Activated CD4-positive, alpha-beta T cell treated with anti-CD3 and anti-CD28 coated beads for 4 hours (primary cell): ENCODE results near the gene IZUMO1.
"Not testable (repeated sequence)": the region's sequence is repeated elsewhere in the genome, so short reads cannot be mapped to it uniquely, and the experiment has no call there.

Source experiments
- DNase-seq, 2 donors: peaks; one replicate each; pipeline ENCODE4 v3.0.0-alpha.2; 2020

Gene IZUMO1

GRCh38 chr19:48746738-48747575, at the start of gene IZUMO1:
TSS of gene IZUMO1 (minus strand) at chr19:48746909. CDS start at chr19:48745859, 1,050 bp downstream.
- DNase-seq: peak; percentile 38 to 42

- DNase-seq: no peak
These were observed 49.0 kb upstream of the IZUMO1 start for GRCh38 chr19:48795685-48796070.

DNA sequence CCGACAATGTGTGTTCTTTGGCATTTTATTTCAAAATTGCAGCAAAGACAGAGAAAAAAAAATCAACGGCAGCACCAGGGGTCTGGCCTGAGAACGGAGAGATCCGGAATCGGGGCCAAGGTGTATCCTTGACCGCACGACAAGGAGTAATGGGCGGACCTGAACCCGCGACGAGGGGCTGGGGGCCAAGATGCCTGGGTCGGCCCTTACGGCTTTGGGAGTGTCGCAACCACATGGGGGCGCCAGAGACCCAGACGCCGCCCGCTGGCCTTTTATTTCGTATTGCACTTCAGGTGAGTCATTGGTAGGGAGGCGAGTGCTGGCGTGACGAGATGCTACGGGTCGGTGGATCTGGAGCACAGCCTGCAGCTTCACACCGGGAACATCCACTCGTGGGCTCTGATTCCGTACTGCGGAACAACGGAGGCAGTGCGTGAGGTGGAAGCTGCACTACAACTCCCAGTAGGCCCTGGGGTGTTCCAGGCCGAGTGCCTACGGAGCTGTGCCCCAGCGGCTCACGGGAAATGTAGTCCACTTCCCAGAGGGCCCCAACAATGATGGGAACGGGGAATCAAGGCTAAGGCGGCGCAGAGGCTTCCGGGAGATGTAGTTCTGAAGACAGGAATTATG, 48.5 kb upstream of the IZUMO1 start:
- DNase-seq: peak; percentile 80 to 81

GRCh38 chr19:48794291-48794690, 47.6 kb upstream of the IZUMO1 start:
- DNase-seq: no peak

- DNase-seq: no peak
These were observed 46.6 kb upstream of the IZUMO1 start for GRCh38 chr19:48793271-48793670.

DNA sequence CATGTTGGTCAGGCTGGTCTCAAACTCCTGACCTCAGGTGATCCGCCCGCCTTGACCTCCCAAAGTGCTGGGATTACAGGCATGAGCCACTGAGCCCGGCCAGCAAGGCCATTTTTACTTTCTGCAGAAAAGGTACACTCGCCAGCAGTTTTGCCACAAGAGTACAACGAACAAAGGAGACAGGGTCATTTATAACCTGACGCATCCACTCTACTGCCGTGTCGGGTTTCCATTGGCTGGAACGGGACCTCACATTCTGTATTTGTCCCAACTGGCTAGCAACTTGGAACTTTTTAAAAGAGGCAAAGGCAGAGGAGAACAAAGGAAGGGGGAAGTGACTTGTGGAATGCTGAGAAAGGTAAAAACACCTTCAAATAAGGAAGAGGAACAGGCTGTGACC, 40.6 kb upstream of the IZUMO1 start:
- DNase-seq: not testable (repeated sequence)

DNA sequence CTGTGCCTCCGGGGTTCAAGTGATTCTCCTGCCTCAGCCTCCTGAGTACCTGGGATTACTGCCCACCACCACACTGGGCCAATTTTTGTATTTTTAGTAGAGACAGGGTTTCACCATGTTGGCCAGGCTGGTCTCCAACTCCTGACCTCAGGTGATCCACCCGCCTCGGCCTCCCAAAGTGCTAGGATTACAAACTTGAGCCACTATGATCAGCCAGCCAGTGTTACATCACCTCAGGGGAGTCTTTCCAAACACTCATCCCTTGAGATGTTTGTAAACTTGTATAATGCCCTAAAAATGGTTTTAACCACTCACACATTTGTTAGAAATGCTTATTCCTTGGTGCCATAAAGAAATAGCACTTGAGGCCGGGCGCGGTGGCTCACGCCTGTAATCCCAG, 39.7 kb upstream of the IZUMO1 start:
- DNase-seq: not testable (repeated sequence)

- no peak for DNase-seq
These were observed 37.8 kb upstream of the IZUMO1 start for GRCh38 chr19:48784527-48784926.

GRCh38 chr19:48780631-48781391, 34.1 kb upstream of the IZUMO1 start:
- no peak for DNase-seq

- DNase-seq: no peak
These were observed 32.9 kb upstream of the IZUMO1 start for GRCh38 chr19:48779636-48780035.

GRCh38 chr19:48777720-48778119, 31.0 kb upstream of the IZUMO1 start:
- DNase-seq: no peak

GRCh38 chr19:48777139-48777538, 30.4 kb upstream of the IZUMO1 start:
- DNase-seq: no peak

DNA sequence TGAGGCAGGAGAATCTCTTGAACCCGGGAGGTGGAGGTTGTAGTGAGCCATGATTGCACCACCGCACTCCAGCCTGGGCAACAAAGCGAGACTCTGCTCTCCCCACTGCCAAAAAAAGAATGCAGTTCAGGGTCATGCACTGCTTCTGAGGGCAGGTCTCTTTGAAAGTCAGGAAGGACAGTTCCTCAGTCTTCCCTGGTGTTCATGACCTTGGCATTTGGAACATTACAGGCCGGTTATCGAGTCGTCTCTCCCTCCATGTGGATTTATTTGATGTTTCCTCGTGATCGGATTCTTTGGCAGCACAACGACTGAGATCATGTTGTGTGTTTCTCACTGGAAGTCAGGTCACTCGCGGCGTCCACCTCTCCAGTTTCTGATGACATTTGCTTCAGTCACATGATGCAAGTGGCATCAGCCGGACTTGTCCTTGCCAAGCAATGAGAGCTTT, 25.8 kb upstream of the IZUMO1 start:
- DNase-seq: no peak

- no peak for DNase-seq
These were observed 24.2 kb upstream of the IZUMO1 start for GRCh38 chr19:48770734-48771472.

GRCh38 chr19:48770266-48770665, 23.6 kb upstream of the IZUMO1 start:
- no peak for DNase-seq

DNA sequence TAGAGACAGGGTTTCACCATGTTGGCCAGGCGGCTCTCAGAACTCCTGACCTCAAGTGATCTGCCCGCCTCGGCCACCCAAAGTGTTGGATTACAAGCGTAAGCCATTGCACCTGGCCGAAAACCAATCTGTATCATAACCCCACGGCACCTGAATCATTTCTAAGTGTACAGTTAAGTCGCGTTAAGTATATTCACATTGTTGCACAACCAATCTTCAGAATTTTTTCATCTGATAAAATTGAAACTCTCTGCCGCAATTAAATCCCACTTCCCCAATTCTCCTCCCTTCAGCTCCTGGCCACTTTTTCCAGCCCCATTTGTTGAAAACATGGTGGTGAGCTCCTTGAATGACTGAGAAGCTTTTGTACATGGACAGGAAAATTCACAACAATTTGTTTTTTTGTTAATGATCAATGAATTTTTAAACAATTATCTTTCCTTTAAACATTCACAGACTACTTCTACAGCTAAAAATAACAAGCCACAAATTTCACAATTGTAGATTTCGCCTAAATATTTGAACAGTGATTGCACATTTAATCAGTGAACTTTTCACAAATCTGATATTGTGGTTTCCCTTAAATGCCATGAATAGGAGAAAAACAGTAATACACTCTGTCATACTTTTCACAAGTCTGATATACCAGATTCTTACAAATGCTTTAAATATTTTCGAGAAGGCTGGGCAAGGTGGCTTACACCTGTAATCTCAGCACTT, 22.4 kb upstream of the IZUMO1 start:
- DNase-seq: no peak

DNA sequence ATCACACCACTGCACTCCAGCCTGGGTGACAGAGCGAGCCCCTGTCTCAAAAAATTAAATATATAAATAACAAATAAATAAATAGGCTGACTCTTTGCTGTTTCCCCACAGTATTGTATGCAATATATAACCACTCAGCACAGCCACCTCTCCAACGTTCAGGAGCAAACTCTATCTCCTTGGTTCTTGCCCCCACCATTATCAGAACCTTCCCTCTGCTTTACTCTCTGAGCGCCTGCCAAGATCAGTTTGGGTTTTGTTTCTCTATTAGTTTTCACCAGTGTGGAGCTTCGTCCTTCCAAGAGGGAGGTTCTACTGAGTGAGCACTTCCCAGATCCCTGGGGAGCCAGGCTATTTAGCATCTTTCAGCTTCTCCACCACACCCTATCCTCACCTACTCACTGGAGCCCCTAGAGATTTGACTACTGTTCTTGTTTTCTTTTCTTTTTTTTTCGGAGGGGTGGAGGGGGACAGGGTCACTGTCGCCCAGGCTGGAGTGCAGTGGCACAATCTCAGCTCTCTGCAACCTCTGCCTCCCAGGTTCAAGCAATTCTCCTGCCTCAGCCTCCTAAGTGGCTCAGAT, 21.6 kb upstream of the IZUMO1 start:
- DNase-seq: not testable (repeated sequence)

- DNase-seq: not testable (repeated sequence)
These were observed 19.1 kb upstream of the IZUMO1 start for GRCh38 chr19:48765816-48766215.

GRCh38 chr19:48760504-48761205, 13.9 kb upstream of the IZUMO1 start:
- DNase-seq: no peak

DNA sequence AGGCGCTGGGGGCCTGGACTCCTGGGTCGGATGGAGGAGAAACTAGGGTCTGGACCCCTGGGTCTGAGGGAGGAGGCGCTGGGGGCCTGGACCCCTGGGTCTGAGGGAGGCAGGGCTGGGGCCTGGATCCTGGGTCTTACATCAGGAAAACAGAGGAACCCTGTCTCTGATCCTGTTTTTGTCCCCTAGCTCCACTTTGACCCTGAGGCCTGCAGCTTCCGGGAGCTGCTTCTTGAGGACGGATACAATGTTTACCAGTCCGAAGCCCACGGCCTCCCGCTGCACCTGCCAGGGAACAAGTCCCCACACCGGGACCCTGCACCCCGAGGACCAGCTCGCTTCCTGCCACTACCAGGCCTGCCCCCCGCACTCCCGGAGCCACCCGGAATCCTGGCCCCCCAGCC, 11.0 kb upstream of the IZUMO1 start:
- no peak for DNase-seq

DNA sequence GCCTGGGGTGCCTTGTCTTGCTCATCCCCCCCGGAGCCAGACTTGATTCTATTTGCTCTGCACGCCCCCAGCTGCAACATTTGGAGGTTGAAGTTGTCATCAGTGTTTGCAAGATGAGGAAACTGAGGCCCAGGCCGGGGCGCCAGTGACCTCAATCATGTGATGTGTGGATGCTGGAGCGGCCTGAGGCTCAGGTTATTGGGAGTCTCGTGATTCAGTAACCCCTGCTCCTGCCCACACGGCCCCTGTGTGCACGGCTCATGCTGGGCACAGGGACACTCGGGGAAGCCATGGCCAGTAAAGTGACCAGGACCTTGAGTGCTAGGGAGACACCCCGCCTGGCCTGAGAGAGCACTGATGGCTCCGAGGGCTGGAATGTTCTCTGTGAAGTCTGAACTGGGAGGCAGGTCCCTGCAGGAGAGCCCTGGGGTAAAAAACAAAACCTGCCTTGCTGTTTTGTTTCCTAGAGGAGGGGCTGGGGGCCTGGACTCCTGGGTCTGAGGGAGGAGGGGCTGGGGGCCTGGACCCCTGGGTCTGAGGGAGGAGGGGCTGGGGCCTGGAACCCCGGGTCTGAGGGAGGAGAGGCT, 10.5 kb upstream of the IZUMO1 start:
- no peak for DNase-seq
